ENCODE data around the gene CLIP1.

GRCh38 chr12:122385171-122386016 lies 37.1 kb downstream of the CLIP1 start:
- TF ChIP-seq CTCF (IDR thresholded peaks at IDR 0.05): no peak
- no peak for TF ChIP-seq POLR2A (IDR thresholded peaks at IDR 0.05)

Measured in uterus (tissue), 2 donors.